Gastrocnemius medialis (tissue), 4 donors: ENCODE data around the gene EIF5AL1. TPM values are rescaled to one million over a fixed set of nuclear protein-coding genes. Genes with fewer than 3 reads are reported as not detected.
A peak's percentile ranks its signal among the peaks of the same experiment; 100 is the strongest.

Experiments used
- ATAC-seq, 2 donors: fragments of 150-250 bp; one replicate each; pipeline ENCODE4 v1.9.1; 2016
- DNase-seq, 2 donors: peaks; one replicate each; pipeline ENCODE4 v3.0.0-alpha.2; 2019
- H3K27ac ChIP-seq, 4 donors: fragments of 200-600 bp; sonication (generic); 1 replicate in 1 of 4; 2 replicates in 3 of 4; pipeline ENCODE4 v1.5.1; 2016 to 2018; ENCODE audit warnings: mild to moderate bottlenecking in 2 of 4, moderate library complexity in 1 of 4
- H3K27me3 ChIP-seq, 3 donors: fragments of 200-600 bp; sonication (generic) in 2 of 3; 1 replicate in 1 of 3; 2 replicates in 2 of 3; pipeline versions ENCODE4 v1.5.1 to v1.6.0; 2016 to 2019; ENCODE audit warnings: mild to moderate bottlenecking in 1 of 3, moderate library complexity in 1 of 3
- H3K36me3 ChIP-seq, 2 donors: fragments of 200-600 bp; sonication (generic) in 1 of 2; one replicate each; pipeline ENCODE4 v1.5.1; 2017 to 2018
- H3K4me1 ChIP-seq, 2 donors: fragments of 200-600 bp; sonication (generic) in 1 of 2; one replicate each; pipeline ENCODE4 v1.5.1; 2016 to 2017; ENCODE audit warnings: mild to moderate bottlenecking in 2 of 2
- H3K4me3 ChIP-seq, 4 donors: fragments of 200-600 bp; sonication (generic) in 3 of 4; 1 replicate in 1 of 4; 2 replicates in 3 of 4; pipeline ENCODE4 v1.5.1; 2016 to 2019; ENCODE audit warnings: mild to moderate bottlenecking in 2 of 4
- H3K9me3 ChIP-seq, 3 donors: fragments of 200-600 bp; sonication (generic) in 2 of 3; 1 replicate in 1 of 3; 2 replicates in 2 of 3; pipeline ENCODE4 v1.5.1; 2016 to 2019
- POLR2A ChIP-seq, 2 donors: fragments of 450-650 bp; IDR thresholded peaks; one replicate each; pipeline ENCODE4 v1.6.1; 2017; ENCODE audit warnings: antibody characterized with exemption in 2 of 2, mild to moderate bottlenecking in 2 of 2, moderate library complexity in 2 of 2
- in situ Hi-C, 4 donors: fragments of 200-750 bp; cut with MboI; loops; one replicate each; pipeline versions ENCODE4 v1.15.0 to v1.8.0; 2017; ENCODE audit warnings: low sequenced_read_pairs in 4 of 4
- intact Hi-C: fragments of 100-400 bp; cut with DNase I; formaldehyde crosslinking; loops from one replicate; pipeline ENCODE4 v1.15.1; 2023; ENCODE audit warnings: low total_unique reads
- total RNA-seq, 4 donors: library from RNA; depleted of rRNA; stranded (reverse); fragments of >200 nt; gene quantifications; one replicate each; pipeline versions ENCODE4 v1.1.0 to v1.2.3, GENCODE V29; 2016
- TF ChIP-seq, protein P1 (sequence below), 5 experiments: fragments of 450-650 bp in 3 of 5; fragments of 200-600 bp in 2 of 5; sonication (generic) in 2 of 5; IDR thresholded peaks in 4 of 5; conservative IDR thresholded peaks in 1 of 5; 1 replicate in 4 of 5; 2 replicates in 1 of 5; pipeline ENCODE4 v1.5.1; 2016 to 2019; ENCODE audit warnings: antibody characterized with exemption in 5 of 5, mild to moderate bottlenecking in 3 of 5, moderate library complexity in 3 of 5

EIF5AL1 gene
- total RNA-seq, 4 donors from 2014 or later: 0.13 to 0.75 (median 0.35) TPM

DNA sequence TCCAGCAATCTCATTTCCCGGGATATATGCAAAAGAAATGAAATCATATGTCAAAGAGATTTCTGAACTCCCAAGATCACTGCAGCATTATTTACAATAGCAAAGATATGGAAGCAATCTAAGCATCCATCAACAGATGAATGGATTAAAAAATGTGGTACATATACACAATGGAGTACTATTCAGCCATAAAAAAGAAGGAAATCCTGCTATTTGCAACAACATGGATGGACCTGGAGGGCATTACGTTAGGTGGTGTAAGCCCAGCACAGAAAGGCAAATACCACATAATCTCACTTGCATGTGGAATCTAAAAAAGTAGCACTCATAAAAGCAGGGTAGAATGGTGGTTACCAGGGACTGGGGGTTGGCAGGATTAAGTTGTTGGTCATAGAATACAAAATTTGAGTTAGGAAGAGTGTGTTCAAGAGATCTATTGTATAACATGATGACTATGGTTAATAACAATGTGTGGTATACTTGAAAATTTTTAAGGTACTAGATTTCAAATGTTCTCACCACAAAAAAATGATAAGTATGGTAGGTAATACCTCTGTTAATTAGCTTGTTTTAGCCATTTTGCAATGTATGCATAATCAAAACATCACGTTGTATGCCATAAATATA, 32.9 kb upstream of the EIF5AL1 start:
- peaks cover 0 to 7% of the 10 kb centered on the region in 2 donors for H3K4me1 ChIP-seq
- no peaks in the 10 kb centered on the region for H3K36me3 ChIP-seq
- DNase-seq: no peak
- H3K4me3 ChIP-seq: no peak overlapping the region
- in situ Hi-C loops (loop anchor here in 1 of 4 donors (5.0 kb wide), 1 partner anchor 107 kb away; no protein-coding TSS in a partner anchor), intact Hi-C loops (no loop called here)
- no peak for TF ChIP-seq POLR2A (IDR thresholded peaks at IDR 0.05)
- TF ChIP-seq, protein P1, sequence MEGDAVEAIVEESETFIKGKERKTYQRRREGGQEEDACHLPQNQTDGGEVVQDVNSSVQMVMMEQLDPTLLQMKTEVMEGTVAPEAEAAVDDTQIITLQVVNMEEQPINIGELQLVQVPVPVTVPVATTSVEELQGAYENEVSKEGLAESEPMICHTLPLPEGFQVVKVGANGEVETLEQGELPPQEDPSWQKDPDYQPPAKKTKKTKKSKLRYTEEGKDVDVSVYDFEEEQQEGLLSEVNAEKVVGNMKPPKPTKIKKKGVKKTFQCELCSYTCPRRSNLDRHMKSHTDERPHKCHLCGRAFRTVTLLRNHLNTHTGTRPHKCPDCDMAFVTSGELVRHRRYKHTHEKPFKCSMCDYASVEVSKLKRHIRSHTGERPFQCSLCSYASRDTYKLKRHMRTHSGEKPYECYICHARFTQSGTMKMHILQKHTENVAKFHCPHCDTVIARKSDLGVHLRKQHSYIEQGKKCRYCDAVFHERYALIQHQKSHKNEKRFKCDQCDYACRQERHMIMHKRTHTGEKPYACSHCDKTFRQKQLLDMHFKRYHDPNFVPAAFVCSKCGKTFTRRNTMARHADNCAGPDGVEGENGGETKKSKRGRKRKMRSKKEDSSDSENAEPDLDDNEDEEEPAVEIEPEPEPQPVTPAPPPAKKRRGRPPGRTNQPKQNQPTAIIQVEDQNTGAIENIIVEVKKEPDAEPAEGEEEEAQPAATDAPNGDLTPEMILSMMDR (IDR thresholded peaks at IDR 0.05 in 4 of 5, conservative IDR thresholded peaks at IDR 0.05 in 1 of 5): no peak
- H3K27me3 ChIP-seq: no peaks in the 10 kb centered on the region
- ATAC-seq: no peak
- H3K9me3 ChIP-seq: no peaks in the 10 kb centered on the region
- no peak overlapping the region for H3K27ac ChIP-seq

DNA sequence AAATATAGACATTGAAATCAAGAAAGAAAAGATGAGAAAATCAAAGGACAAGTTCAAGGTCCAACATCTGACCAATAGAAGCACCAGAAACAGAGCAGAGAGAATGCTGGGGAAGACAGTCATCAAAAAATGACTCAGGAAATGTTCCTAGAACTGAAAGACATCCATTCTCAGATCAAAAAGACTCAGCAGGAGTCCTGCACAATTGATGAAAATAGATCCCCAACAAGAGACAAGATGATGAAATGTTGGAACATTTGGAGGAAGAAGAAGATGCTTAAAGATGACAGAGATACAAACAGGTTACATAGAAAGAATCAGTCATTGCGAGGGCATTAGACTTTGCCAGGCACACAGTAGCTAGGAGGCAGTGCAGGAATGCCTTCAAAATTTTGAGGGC, 30.0 kb upstream of the EIF5AL1 start:
- in situ Hi-C loops (loop anchor here in 1 of 4 donors (10.0 kb wide), 1 partner anchor 108 kb away; no protein-coding TSS in a partner anchor), intact Hi-C loops (no loop called here)
- DNase-seq (no peak), ATAC-seq (no peak)
- H3K9me3 ChIP-seq: no peaks in the 10 kb centered on the region
- no peak overlapping the region for H3K4me3 ChIP-seq
- TF ChIP-seq, protein P1 (IDR thresholded peaks at IDR 0.05 in 4 of 5, conservative IDR thresholded peaks at IDR 0.05 in 1 of 5): no peak
- no peak for TF ChIP-seq POLR2A (IDR thresholded peaks at IDR 0.05)
- H3K27me3 ChIP-seq: no peaks in the 10 kb centered on the region
- peaks cover 0 to 13% of the 10 kb centered on the region in 2 donors for H3K4me1 ChIP-seq
- no peaks in the 10 kb centered on the region for H3K36me3 ChIP-seq
- peak overlapping the region in 3 of 4 donors; percentile 41 to 68 (median 61) for H3K27ac ChIP-seq

DNA sequence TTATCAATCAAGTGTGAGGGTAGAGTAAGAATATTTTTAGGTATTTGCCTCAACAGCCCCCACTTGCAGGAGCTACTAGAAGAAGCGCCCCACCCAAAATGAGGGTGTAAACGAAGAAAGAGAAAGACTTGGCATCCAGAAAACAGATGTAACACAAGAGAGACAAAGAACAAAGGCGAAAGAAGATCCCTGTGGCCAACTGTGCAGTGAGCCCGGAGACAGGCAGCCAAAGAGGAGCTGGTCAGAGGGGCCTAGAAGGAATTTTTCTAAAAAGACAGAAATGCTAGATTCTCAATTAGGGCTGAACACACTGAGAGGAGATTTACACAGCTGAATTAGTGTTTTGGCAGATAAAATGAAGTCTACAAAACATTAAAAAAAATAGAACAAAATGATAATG, 29.6 kb upstream of the EIF5AL1 start:
- TF ChIP-seq, protein P1 (IDR thresholded peaks at IDR 0.05 in 4 of 5, conservative IDR thresholded peaks at IDR 0.05 in 1 of 5): no peak
- TF ChIP-seq POLR2A (IDR thresholded peaks at IDR 0.05): no peak
- peaks cover 0 to 17% of the 10 kb centered on the region in 2 donors for H3K4me1 ChIP-seq
- DNase-seq (no peak), ATAC-seq (no peak)
- no peaks in the 10 kb centered on the region for H3K9me3 ChIP-seq
- no peak overlapping the region for H3K4me3 ChIP-seq
- intact Hi-C loops: no loop called here
- in situ Hi-C loops: loop anchor here in 1 of 4 donors (10.0 kb wide), 1 partner anchor 108 kb away; no protein-coding TSS in a partner anchor
- H3K36me3 ChIP-seq: no peaks in the 10 kb centered on the region
- no peaks in the 10 kb centered on the region for H3K27me3 ChIP-seq
- peak overlapping the region; percentile 39 to 68 (median 51) for H3K27ac ChIP-seq

DNA sequence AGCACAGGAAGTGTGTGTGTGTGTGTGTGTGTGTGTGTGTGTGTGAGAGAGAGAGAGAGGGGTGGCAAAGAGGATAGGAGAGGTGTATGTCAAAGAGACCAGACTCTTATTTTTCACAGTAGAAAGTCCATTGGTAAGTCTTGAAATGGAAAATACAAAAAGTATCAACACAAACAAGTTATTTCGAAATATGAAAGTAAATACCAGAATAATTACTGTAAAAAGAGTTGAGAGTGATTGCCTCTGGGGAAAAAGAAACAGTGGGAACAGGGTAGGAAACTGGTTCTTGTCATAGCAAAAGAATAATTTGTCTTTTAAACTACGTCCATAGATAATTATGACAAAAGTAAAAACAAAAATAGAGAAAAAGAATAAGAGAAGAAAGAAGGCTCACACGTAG, 29.0 kb upstream of the EIF5AL1 start:
- Histone ChIP-seq H3K4me3 (no peak overlapping the region), H3K4me1 (peaks cover 4 to 18% of the 10 kb centered on the region in 2 donors), H3K27me3 (no peaks in the 10 kb centered on the region), H3K9me3 (no peaks in the 10 kb centered on the region), H3K36me3 (no peaks in the 10 kb centered on the region), H3K27ac (peak overlapping the region in 3 of 4 donors; percentile 49 to 68 (median 61))
- intact Hi-C loops (no loop called here), in situ Hi-C loops (loop anchor here in 1 of 4 donors (10.0 kb wide), 1 partner anchor 108 kb away; no protein-coding TSS in a partner anchor)
- no peak for TF ChIP-seq POLR2A (IDR thresholded peaks at IDR 0.05)
- TF ChIP-seq, protein P1 (IDR thresholded peaks at IDR 0.05 in 4 of 5, conservative IDR thresholded peaks at IDR 0.05 in 1 of 5): no peak
- ATAC-seq: peak in 1 of 2 donors; percentile 36
- no peak for DNase-seq
